ENCODE results near the gene MRM3.
"Not testable (repeated sequence)": the region's sequence is repeated elsewhere in the genome, so short reads cannot be mapped to it uniquely, and the experiment has no call there.

Gene MRM3

DNA sequence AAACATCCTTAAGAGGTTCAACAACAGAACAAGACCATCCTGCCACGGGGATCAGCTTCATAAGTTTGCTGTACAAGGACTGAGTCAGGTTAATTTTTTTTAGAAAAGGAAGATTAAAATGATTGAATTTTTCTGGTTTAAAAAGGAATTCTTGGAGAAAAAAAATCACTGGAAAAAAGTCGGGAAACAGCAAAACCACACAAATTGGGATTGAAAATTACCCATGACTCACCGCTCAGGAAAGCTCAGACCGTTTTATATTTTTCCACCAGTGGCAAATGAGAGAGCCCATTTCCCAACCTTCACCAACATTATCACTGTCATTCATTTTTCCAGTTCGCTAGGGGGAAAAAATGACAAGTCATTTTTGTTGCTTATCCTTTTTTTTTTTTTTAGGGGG lies 46.6 kb downstream of the MRM3 start:
- no peak for DNase-seq

DNA sequence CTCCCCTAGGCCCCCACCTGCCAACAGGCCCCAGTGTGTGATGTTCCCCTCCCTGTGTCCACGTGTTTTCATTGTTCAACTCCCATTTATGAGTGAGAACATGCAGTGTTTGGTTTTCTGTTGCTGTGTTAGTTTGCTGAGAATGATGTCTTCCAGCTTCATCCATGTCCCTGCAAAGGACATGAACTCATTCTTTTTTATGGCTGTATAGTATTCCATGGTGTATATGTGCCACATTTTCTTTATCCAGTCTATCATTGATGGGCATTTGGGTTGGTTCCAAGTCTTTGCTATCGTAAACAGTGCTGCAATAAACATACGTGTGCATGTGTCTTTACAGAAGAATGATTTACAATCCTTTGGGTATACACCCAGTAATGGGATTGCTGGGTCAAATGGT lies 47.5 kb downstream of the MRM3 start:
- DNase-seq: not testable (repeated sequence)

DNA sequence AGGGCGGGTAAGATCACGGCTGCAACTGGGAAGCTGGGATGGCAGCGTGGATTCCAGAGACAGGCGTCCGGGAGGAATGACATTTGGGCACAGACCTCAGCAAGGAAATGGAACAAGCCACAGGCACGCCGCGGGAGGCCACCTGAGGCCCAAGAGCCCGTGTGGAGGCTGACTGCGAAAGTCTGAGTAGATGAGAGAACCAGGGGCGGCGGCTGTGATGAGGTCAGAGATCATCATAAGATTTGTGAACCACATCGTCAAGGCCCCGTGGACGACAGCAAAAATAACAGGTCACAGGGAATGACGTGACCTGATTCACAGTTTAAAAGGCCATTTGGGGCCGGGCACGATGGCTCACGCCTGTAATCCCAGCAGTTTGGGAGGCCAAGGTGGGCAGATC lies 48.2 kb downstream of the MRM3 start:
- no peak for DNase-seq

DNA sequence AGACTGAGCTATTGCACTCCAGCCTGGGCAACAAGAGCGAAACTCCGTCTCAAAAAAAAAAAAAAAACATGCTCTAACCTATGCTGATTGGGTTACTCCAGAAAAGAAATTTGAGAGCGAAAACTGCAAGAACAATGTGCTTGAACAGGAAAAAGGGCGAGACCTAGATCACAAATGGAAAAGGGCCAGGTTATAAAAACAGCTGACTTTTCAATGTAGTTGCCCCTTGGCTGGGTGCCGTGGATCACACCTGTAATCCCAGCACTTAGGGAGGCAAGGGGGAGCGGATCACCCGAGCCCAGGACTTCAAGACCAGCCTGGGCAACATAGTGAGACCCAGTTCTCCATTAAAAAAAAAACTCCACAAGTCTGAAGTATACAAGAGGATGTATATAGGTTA lies 48.8 kb downstream of the MRM3 start:
- no peak for DNase-seq

DNA sequence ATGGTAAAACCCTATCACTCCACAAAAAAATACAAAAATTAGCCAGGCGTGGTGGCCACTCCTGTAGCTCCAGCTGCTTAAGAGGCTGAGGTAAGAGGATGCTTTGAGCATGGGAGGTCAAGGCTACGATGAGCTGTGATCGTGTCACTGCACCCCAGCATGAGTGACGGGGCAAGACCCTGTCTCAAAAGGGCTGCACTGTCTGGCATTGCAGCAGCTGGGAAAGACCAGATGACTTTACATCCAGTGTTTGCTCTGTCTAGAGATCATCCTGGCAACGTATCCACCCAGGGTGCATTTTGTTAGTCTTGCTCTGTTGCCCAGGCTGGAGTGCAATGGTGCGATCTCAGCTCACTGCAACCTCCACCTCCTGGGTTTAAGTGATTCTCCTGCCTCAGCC lies 52.0 kb downstream of the MRM3 start:
- DNase-seq: no peak

DNA sequence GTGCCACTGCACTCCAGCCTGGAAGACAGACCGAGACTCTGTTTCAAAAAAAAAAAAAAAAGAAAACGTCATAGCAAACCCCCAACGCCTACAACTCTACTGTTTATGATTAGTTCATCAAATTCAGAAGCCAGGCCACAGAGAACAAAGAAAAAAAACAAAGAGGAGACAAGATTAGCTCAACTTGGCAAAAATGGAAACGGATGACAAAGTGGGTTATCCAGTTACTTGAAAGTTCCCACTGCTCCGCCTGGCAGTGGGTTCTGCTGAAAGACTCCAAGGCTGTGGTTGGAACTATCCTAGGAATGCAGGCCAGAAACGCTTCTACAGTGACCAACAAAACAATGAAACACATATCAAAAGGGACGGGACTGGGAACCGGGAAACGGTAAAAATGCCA lies 53.1 kb downstream of the MRM3 start:
- no peak for DNase-seq

DNA sequence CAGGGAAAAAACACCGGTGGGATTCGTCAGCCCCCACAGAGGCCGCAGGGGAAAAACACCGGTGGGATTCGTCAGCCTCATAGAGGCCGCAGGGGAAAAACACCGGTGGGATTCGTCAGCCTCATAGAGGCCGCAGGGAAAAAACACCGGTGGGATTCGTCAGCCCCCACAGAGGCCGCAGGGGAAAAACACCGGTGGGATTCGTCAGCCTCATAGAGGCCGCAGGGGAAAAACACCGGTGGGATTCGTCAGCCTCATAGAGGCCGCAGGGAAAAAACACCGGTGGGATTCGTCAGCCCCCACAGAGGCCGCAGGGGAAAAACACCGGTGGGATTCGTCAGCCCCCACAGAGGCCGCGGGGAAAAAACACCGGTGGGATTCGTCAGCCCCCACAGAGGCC lies 53.6 kb downstream of the MRM3 start:
- not testable (repeated sequence) for DNase-seq

DNA sequence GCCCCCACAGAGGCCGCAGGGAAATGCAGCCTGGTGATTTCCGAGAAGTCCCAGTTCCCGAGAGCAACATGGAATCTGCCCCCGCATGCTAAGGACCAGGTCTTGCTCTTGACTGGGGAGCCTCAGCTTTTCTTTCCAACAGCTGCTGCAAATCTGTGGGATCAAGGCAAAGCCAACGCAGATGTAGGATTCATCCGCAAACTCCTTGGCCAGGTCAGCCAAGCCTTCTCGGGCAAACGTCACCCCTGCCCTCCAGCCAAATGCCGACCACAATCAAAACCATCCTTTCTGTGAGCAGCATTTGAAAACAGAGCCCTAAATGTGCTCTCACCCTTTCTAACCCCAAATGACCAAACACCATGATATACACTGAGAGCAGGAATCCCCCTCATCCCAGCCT lies 54.0 kb downstream of the MRM3 start:
- DNase-seq: no peak

DNA sequence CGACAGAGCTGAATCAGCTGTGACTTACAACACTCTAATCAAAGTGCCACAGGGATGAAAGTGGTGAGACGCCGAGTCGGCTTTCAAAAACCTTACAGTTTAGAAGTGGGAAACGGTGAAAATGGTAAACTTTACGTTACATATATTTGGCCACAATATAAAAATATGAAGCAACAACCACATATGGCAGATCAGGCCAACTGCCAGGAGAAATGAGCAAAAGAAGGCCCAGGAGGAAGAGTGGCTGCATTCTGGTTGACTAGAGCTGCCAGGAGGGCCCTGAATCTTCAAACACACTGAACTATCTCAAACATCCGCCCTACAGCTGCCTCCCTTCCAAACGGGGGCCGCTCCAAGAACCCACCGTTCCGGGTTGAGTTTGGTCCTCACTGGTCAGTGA lies 56.3 kb downstream of the MRM3 start:
- no peak for DNase-seq

DNA sequence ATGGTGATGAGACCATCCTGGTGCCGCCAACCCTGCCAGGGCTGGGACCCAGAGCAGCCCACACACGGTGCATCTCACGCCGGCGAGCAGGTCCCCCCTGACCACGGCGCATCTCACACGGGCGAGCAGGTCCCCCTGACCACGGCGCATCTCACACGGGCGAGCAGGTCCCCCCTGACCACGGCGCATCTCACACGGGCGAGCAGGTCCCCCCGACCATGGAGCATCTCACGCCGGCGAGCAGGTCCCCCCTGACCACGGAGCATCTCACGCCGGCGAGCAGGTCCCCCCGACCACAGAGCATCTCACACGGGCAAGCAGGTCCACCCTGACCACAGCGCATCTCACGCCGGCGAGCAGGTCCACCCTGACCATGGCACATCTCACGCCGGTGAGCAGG lies 59.2 kb downstream of the MRM3 start:
- DNase-seq: no peak
